Measurements from ENCODE around the gene ZNF692.
"Not testable (repeated sequence)": the region's sequence is repeated elsewhere in the genome, so short reads cannot be mapped to it uniquely, and the experiment has no call there.

The ZNF692 gene

GRCh38 chr1:248850124-248850523, 8.8 kb downstream of the ZNF692 start:
- no peak for DNase-seq (ENCODE audit: extremely low read depth in 1 of 2, low read depth in 1 of 2)

GRCh38 chr1:248849637-248850036, 9.2 kb downstream of the ZNF692 start:
- no peak for DNase-seq (ENCODE audit: extremely low read depth in 1 of 2, low read depth in 1 of 2)

GRCh38 chr1:248849152-248849551, 9.7 kb downstream of the ZNF692 start:
- no peak for DNase-seq (ENCODE audit: extremely low read depth in 1 of 2, low read depth in 1 of 2)

GRCh38 chr1:248848602-248849001, 10.3 kb downstream of the ZNF692 start:
- DNase-seq (ENCODE audit: extremely low read depth in 1 of 2, low read depth in 1 of 2), result no peak

- DNase-seq (ENCODE audit: extremely low read depth in 1 of 2, low read depth in 1 of 2), result no peak
These were observed 10.8 kb downstream of the ZNF692 start for GRCh38 chr1:248847956-248848561.

GRCh38 chr1:248847181-248847955, 11.5 kb downstream of the ZNF692 start:
- no peak for DNase-seq (ENCODE audit: extremely low read depth in 1 of 2, low read depth in 1 of 2)

GRCh38 chr1:248844526-248844925, 14.4 kb downstream of the ZNF692 start:
- DNase-seq (ENCODE audit: extremely low read depth in 1 of 2, low read depth in 1 of 2), result no peak

GRCh38 chr1:248843687-248844086, 15.2 kb downstream of the ZNF692 start:
- no peak for DNase-seq (ENCODE audit: extremely low read depth in 1 of 2, low read depth in 1 of 2)

GRCh38 chr1:248842781-248843331, 16.0 kb downstream of the ZNF692 start:
- no peak for DNase-seq (ENCODE audit: extremely low read depth in 1 of 2, low read depth in 1 of 2)

- DNase-seq (ENCODE audit: extremely low read depth in 1 of 2, low read depth in 1 of 2), result no peak
These were observed 17.0 kb downstream of the ZNF692 start for GRCh38 chr1:248841702-248842395.

- DNase-seq (ENCODE audit: extremely low read depth in 1 of 2, low read depth in 1 of 2), result no peak
These were observed 17.9 kb downstream of the ZNF692 start for GRCh38 chr1:248840946-248841345.

- no peak for DNase-seq (ENCODE audit: extremely low read depth in 1 of 2, low read depth in 1 of 2)
These were observed 19.7 kb downstream of the ZNF692 start for GRCh38 chr1:248839168-248839555.

- DNase-seq (ENCODE audit: extremely low read depth in 1 of 2, low read depth in 1 of 2), result peak; percentile 62 to 72
These were observed 20.3 kb downstream of the ZNF692 start for GRCh38 chr1:248838357-248839167.

- peak; percentile 87 to 94 for DNase-seq (ENCODE audit: extremely low read depth in 1 of 2, low read depth in 1 of 2)
These were observed 21.0 kb downstream of the ZNF692 start, which contains the start of gene ZNF672 for GRCh38 chr1:248837781-248838356. Gene ZNF672 (plus strand): TSS chr1:248838224. CDS start chr1:248847275, 9,051 bp downstream.

GRCh38 chr1:248837045-248837780, 21.7 kb downstream of the ZNF692 start:
- no peak for DNase-seq (ENCODE audit: extremely low read depth in 1 of 2, low read depth in 1 of 2)

- DNase-seq (ENCODE audit: extremely low read depth in 1 of 2, low read depth in 1 of 2), result no peak
These were observed 24.4 kb downstream of the ZNF692 start for GRCh38 chr1:248834343-248834940.

GRCh38 chr1:248831842-248832241, 27.0 kb downstream of the ZNF692 start:
- no peak for DNase-seq (ENCODE audit: extremely low read depth in 1 of 2, low read depth in 1 of 2)

GRCh38 chr1:248830718-248831017, 28.2 kb downstream of the ZNF692 start:
- DNase-seq (ENCODE audit: extremely low read depth in 1 of 2, low read depth in 1 of 2), result not testable (repeated sequence)

GRCh38 chr1:248828845-248829244, 30.0 kb downstream of the ZNF692 start:
- no peak for DNase-seq (ENCODE audit: extremely low read depth in 1 of 2, low read depth in 1 of 2)

Measured in stimulated activated CD8-positive, alpha-beta memory T cell treated with anti-CD3 and anti-CD28 coated beads, Interleukin-7, amount 100 ng/mL, for 48 hours (primary cell).